Muscle layer of duodenum (tissue), 2 donors: ENCODE results near the gene RUFY4.

Experiments used
- H3K27ac ChIP-seq: one replicate; pipeline ENCODE4 v1.7.0; 2013; ENCODE audit warnings: mild to moderate bottlenecking, low read length
- H3K27me3 ChIP-seq: one replicate; pipeline ENCODE4 v1.7.0; 2013; ENCODE audit warnings: low read depth, mild to moderate bottlenecking, control low read depth, low read length
- H3K36me3 ChIP-seq, 2 donors: one replicate each; pipeline ENCODE4 v1.7.0; 2013; ENCODE audit warnings: low read length in 2 of 2, control low read depth in 1 of 2, mild to moderate bottlenecking in 1 of 2; ENCODE audit not compliant: insufficient read depth in 2 of 2, control insufficient read depth in 1 of 2
- H3K4me1 ChIP-seq, 2 donors: one replicate each; pipeline ENCODE4 v1.7.0; 2013; ENCODE audit warnings: low read length in 2 of 2, mild to moderate bottlenecking in 2 of 2, control low read depth in 1 of 2, moderate library complexity in 1 of 2; ENCODE audit not compliant: insufficient read depth in 2 of 2, control insufficient read depth in 1 of 2
- H3K4me3 ChIP-seq, 2 donors: one replicate each; pipeline ENCODE4 v1.7.0; 2013; ENCODE audit warnings: low read length in 2 of 2, low read depth in 1 of 2, mild to moderate bottlenecking in 1 of 2
- H3K9me3 ChIP-seq, 2 donors: one replicate each; pipeline ENCODE4 v1.7.0; 2013; ENCODE audit warnings: low read length in 2 of 2, control low read depth in 1 of 2, mild to moderate bottlenecking in 1 of 2; ENCODE audit not compliant: control insufficient read depth in 1 of 2
- donor health status: healthy.

RUFY4 gene

DNA sequence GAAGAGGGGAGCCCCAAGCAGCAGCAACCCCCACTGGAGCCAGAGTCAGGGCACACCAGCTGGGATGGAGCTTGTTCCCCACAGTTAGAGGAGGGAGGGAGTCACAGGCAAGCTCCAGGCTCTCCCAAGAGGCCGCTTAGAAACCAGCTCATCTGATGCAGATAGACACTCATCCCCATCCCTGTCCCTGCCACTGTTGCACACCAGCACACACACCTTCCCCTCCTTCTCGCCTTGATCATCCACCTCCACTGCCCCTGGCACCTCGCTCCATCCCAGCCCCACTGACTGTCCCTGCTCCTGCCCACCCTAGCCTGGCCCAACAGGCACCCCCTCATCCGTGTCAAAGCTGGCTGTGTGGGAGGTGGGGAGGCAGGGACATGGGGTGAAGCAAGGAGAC, 1.5 kb upstream of the RUFY4 start:
- Histone ChIP-seq H3K4me3 (no peak overlapping the region), H3K27ac (no peak overlapping the region), H3K27me3 (peaks cover 9% of the 10 kb centered on the region), H3K9me3 (no peaks in the 10 kb centered on the region), H3K36me3 (no peaks in the 10 kb centered on the region), H3K4me1 (peaks cover 0 to 8% of the 10 kb centered on the region in 2 donors)

DNA sequence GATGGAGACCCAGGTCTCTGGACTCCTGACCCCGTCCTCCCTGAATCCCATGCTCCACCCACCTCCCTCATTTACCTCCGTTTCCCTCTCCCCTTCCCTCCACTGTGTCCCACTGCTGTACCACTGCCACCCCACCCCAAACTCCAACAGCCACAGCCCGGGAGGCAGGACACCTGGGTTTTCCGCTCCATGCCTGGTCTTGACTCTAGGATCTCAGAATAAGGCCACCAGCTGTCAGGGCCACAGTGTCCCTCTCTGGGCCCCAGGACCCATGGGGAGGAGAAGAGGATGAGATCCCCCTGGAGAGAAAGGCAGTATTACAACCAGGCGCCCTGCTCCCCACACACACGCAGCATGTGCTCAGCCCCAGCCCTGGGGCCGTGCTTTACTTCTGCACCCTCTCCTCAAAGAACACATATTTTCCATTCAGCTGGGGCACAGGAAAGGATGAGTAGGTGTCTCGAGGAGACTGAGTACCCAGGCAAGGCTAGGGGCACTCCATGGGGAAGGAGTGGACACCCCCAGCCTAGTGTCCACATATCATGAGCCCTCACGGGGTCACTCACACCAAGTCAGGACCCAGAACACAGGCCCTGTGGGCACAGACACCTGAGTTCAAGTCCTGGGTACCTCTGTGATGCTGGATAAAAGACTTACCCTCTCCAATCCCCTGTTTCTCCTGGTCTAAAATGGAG, 700 bp downstream of the RUFY4 start:
- H3K9me3 ChIP-seq: no peaks in the 10 kb centered on the region
- H3K4me1 ChIP-seq: peaks cover 0 to 8% of the 10 kb centered on the region in 2 donors
- H3K4me3 ChIP-seq: no peak overlapping the region
- H3K27me3 ChIP-seq: peaks cover 9% of the 10 kb centered on the region
- H3K36me3 ChIP-seq: no peaks in the 10 kb centered on the region
- no peak overlapping the region for H3K27ac ChIP-seq

DNA sequence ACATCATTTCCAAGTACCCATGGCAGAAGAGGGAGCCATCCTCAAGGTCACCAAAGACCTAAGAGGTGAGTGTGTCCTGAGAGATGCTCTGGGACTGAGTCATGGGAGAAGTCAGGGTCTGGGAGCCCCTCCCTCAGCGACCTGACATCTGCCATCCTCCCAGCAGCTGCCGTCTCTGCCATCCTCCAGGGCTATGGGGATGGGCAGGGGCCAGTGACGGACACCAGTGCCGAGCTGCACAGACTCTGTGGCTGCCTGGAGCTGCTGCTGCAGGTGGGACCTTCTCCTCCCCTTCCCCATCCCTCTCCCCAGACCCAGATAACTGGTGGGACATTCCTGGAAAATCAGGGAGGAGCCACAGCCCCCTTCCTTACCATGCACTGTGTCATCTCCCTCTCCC, 1.5 kb downstream of the RUFY4 start:
- no peaks in the 10 kb centered on the region for H3K36me3 ChIP-seq
- H3K4me3 ChIP-seq: no peak overlapping the region
- no peak overlapping the region for H3K27ac ChIP-seq
- H3K4me1 ChIP-seq: peaks cover 0 to 8% of the 10 kb centered on the region in 2 donors
- no peaks in the 10 kb centered on the region for H3K9me3 ChIP-seq
- H3K27me3 ChIP-seq: peaks cover 9% of the 10 kb centered on the region

DNA sequence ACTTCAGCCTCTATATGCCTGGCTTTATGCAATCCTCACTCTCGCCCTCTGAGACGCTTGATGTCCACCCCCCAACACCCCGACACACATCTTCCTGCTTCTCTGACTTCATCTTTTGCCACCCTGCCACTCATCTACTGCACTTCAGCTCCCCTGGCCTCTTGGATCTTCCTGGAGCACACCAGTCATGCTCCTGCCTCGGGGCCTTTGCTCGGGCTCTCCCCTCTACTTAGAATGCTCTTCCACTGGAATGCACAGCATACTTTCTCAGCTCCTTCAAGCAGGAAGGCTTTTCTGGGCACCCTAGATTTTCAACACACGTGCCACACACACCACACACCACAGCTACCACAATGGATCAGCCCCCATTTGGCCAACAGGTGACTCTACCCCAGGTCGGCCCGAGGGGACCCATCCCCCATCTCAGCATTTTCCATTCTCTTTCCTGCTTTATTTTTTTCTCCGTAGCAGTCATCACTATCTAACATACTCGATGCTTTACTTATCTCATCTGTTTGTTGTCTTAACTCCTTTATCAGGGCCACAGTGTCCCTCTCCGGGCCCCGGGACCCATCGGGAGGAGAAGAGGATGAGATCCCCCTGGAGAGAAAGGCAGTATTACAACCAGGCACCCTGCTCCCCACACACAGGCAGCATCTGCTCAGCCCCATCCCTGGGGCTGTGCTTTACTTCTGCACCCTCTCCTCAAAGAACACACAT, 2.3 kb downstream of the RUFY4 start:
- H3K9me3 ChIP-seq: no peaks in the 10 kb centered on the region
- H3K27me3 ChIP-seq: peaks cover 9% of the 10 kb centered on the region
- peaks cover 0 to 8% of the 10 kb centered on the region in 2 donors for H3K4me1 ChIP-seq
- H3K27ac ChIP-seq: no peak overlapping the region
- no peaks in the 10 kb centered on the region for H3K36me3 ChIP-seq
- no peak overlapping the region for H3K4me3 ChIP-seq

DNA sequence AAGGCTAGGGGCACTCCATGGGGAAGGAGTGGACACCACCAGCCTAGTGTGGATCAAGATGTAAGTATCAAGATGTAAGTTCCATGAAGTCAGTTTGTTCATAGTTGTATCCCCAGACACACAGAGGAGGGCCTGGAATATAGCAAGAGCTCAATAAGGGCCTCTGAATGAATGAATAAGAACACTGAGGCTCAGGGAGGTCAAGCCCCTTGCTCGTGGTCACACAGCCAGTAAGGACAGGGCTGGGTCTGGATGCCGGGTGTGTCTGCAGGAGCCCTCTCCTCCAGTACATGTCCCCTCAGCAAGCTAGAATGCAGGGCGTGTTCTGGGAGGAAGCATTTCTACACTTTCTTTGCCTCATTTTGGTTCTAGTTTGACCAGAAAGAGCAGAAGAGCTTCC, 2.9 kb downstream of the RUFY4 start:
- Histone ChIP-seq H3K9me3 (no peaks in the 10 kb centered on the region), H3K4me1 (peaks cover 0 to 8% of the 10 kb centered on the region in 2 donors), H3K27ac (no peak overlapping the region), H3K4me3 (no peak overlapping the region), H3K27me3 (peaks cover 9% of the 10 kb centered on the region), H3K36me3 (no peaks in the 10 kb centered on the region)

DNA sequence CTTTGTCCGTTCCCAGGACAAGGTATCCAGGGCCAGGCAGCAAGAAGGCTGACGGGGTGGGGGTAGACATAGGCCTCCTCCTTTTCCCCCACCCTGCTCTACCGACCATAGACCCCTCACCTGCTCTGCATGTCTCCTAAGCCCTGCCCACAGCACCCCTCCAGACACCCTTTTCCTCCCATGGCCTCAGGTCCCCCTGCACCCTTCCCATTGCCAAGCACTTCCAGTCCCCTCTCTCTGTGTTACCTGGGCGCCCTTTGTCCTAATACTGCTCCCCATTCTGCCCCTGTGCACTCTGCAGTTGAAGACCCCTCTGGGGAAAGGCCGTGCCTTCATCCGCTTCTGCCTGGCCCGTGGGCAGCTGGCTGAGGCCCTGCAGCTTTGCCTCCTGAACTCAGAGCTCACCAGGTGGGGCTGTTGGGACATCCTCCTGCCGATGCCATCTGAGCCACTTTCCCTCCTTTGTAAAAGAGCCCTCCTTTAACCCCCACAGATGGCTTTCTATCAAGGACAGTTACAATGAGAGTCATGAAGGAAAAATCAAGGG, 3.5 kb downstream of the RUFY4 start:
- H3K4me1 ChIP-seq: peaks cover 0 to 8% of the 10 kb centered on the region in 2 donors
- H3K9me3 ChIP-seq: no peaks in the 10 kb centered on the region
- no peak overlapping the region for H3K4me3 ChIP-seq

DNA sequence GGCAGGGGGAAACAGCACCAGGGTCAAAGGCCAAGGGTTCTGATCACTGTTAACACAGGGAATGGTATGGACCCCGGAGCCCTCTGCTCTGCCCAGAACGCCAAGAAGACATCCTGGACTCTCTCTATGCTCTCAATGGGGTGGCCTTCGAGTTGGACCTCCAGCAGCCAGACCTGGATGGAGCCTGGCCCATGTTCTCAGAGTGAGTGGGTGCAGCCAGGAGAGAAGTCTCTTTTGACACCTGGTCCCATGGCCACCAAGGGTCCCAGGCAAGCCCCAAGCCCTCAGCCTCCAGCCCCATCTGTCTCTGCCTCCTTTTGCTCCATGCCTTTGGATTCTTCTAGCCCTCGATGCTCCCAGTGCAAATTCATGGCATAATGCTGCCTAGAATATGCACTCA, 4.1 kb downstream of the RUFY4 start:
- H3K4me1 ChIP-seq: peaks cover 0 to 8% of the 10 kb centered on the region in 2 donors
- H3K27me3 ChIP-seq: peaks cover 5% of the 10 kb centered on the region
- no peak overlapping the region for H3K27ac ChIP-seq
- H3K9me3 ChIP-seq: no peaks in the 10 kb centered on the region
- H3K4me3 ChIP-seq: no peak overlapping the region
- H3K36me3 ChIP-seq: no peaks in the 10 kb centered on the region

More for the DNA sequence above, 3.5 kb downstream of the RUFY4 start:
- Histone ChIP-seq H3K27ac (no peak overlapping the region), H3K27me3 (peaks cover 8% of the 10 kb centered on the region), H3K36me3 (no peaks in the 10 kb centered on the region)

DNA sequence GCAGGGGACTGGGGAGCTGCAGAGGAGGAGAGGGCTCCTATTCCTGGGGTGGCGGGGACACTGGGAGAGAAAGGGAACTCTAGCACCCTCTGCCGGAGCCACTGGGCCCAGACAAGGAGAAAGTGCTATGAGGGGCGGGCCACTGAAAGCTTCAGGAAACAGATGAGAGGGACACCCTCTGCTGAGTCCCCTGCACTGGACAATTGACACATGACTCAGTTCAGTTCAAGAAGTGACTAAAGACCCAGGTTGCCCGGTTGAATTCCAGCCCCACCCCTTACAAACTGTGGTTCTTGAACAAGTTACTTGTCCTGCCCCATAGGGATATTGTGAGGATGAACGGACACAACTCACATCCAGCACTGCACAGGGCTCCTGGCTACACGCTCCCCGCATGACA, 5.0 kb downstream of the RUFY4 start:
- H3K36me3 ChIP-seq: no peaks in the 10 kb centered on the region
- no peak overlapping the region for H3K4me3 ChIP-seq
- H3K4me1 ChIP-seq: peaks cover 0 to 2% of the 10 kb centered on the region in 2 donors
- H3K9me3 ChIP-seq: no peaks in the 10 kb centered on the region
- no peaks in the 10 kb centered on the region for H3K27me3 ChIP-seq
- no peak overlapping the region for H3K27ac ChIP-seq

DNA sequence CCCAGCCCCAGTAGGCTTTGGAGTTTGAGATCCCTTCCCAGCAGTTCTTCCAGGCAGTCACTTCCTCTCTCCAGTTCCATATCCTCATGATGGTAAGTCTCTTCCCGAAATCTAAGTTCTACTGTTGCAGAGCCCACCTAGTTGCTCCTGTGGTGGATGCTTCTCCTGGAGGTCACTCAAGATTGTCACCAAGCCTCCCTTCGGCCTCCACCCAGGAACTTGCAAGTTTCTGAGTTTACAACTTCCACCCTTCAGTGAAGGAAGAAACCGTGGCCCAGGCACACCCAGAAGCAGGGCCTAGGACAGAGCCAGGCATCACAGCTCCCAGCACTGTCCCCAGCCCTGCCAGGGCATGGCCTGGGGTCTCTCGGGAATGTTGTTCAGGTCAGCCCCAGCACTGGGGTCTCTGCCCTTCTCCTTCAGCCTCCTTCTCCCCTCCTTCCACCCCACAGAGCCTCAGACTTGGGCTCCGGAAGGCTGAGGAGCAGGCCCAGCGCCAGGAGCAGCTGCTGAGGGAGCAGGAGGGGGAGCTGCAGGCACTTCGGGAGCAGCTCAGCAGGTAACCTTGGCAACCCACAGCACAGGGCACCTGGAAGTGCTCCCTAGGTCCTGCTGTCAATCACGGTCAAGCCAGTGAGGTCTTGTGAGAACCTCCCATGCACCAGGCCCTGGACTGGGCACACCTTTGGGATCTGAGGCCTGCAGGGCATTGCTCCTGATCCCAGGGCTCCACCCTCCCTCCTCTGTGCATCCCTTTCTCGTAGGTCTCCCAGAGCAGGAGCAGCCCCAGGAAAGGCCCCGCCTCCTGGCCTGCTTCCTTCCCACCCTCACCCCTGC, 7.1 kb downstream of the RUFY4 start:
- no peaks in the 10 kb centered on the region for H3K36me3 ChIP-seq
- no peaks in the 10 kb centered on the region for H3K27me3 ChIP-seq
- no peak overlapping the region for H3K4me3 ChIP-seq
- H3K4me1 ChIP-seq: no peaks in the 10 kb centered on the region
- H3K9me3 ChIP-seq: no peaks in the 10 kb centered on the region
- H3K27ac ChIP-seq: no peak overlapping the region

DNA sequence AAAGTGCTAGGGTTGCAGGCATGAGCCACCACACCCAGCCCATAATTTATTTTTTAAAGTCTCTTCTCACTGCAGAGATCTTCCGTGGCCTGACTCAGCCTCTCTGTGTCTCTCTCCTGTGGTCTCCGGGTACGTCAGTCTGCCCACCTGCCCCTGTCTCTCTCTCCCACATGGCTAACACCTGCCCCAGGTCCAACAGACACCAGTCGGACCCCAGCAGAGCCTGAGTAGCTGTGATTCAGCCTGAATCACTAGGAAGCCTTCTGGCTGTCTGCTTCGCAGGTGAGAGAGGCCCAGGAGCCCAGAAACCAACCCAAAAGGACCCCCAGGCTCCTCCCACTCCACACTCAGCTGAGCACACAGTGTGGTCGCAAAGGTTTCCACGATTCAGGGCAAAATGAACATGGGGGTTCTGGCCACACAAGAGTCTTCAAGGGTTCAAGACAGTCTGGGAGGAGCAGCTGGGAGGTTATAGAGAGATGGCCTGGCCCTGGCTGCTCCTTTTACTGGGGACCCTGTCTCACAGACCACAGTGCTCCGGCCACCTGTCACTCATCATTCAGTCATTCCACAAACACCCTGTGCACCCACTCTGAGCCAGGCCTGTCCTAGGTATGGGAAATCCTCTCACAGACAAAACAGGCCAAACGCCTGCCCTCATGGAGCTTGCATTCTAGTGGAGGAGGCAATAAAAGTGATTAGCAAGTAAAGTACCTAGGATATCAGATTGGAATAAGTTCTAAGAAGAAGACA, 8.6 kb downstream of the RUFY4 start:
- no peaks in the 10 kb centered on the region for H3K36me3 ChIP-seq
- H3K27me3 ChIP-seq: no peaks in the 10 kb centered on the region
- no peak overlapping the region for H3K4me3 ChIP-seq

More for the DNA sequence above, 8.6 kb downstream of the RUFY4 start:
- Histone ChIP-seq H3K9me3 (no peaks in the 10 kb centered on the region), H3K4me1 (no peaks in the 10 kb centered on the region), H3K27ac (no peak overlapping the region)
